GM21737 (cell line): ENCODE measurements around the gene TRMT44.
A peak's percentile ranks its signal among the peaks of the same experiment; 100 is the strongest.

Source experiments
- ATAC-seq: cut with Tn5 transposase; IDR thresholded peaks from one replicate; pipeline ENCODE4 v1.9.1; 2021; ENCODE audit warnings: mild to moderate bottlenecking, moderate library complexity; ENCODE audit not compliant: unreplicated experiment

The TRMT44 gene

DNA sequence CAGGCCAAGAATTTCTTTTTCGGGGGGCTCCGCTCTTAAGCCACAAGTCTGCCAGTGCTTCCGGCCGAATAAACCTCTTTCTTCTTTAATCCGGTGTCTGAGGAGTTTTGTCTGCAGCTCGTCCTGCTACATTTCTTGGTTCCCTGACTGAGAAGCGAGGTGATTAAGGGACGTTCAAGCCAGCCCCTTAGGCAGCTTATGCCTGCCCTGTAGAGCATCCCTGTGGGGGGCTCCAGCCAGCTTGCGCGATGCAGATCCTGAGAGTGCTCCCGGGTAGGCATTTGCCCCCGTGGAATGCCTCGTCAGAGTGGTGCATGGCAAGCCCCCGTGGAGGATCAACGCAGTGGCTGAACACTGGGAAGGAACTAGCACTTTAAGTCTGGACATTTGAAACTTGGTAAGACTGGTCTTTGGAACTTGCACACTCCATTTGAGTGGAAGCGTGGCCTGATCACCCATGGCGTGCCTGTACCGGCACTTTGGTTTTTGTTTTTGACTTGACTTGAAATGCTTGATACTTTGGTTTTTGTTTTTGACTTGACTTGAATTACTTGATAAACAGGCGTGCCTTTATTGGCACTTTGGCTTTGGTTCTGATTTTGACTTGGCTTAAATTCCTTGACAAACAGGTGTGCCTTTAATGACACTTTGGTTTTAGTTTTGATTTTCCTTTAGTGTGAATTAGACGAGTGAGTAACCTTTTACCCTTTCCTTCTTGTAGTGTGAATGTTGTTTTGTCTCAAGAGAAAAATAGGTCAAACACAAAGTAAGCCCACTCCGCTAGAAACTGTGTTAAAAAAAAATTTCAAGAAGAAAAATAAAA lies 6.1 kb upstream of the TRMT44 start:
- ATAC-seq = no peak

- peak; percentile 46 for ATAC-seq
Observed at GRCh38 chr4:8435656-8436121, 4.9 kb upstream of the TRMT44 start.

- no peak for ATAC-seq
Observed at GRCh38 chr4:8437281-8437680, 3.3 kb upstream of the TRMT44 start.

- no peak for ATAC-seq
Observed at GRCh38 chr4:8438743-8439142, 1.8 kb upstream of the TRMT44 start.

GRCh38 chr4:8439168-8439567 lies 1.4 kb upstream of the TRMT44 start:
- ATAC-seq = no peak

- peak; percentile 12 for ATAC-seq
Observed at GRCh38 chr4:8439914-8440491, 574 bp upstream of the TRMT44 start.

DNA sequence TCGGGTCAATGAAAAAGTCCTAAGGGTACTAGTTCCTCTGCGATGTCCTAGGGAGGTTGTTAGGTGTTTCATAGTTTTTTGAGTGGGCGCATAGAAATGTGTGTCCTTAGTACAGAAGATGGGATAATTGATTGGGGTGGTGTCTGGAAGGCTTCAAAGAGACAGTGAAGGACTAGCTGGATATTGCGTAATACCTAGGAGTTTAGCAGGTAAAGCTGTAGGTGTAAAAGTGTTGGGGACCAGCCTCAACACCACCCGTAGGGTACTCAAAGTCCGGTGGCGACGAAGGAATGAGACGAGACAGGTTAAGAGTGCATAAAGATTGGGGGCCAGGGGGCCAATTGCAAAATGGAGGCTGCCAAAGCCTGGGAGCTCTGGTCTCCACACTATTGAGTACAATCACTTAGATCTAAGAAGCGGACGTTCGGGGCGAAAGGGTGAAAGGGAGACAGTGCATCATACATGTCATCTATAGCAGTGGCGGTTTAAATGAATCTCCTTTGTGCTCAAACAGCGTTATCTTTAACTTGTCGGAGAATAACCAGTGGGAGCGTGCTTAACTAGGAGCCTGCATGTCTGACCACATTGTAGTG lies 1.0 kb downstream of the TRMT44 start:
- ATAC-seq = no peak

- no peak for ATAC-seq
Observed at GRCh38 chr4:8442596-8443358, 2.2 kb downstream of the TRMT44 start.

- ATAC-seq = no peak
Observed at GRCh38 chr4:8443801-8444200, 3.2 kb downstream of the TRMT44 start.

GRCh38 chr4:8446122-8446521 lies 5.5 kb downstream of the TRMT44 start:
- no peak for ATAC-seq

DNA sequence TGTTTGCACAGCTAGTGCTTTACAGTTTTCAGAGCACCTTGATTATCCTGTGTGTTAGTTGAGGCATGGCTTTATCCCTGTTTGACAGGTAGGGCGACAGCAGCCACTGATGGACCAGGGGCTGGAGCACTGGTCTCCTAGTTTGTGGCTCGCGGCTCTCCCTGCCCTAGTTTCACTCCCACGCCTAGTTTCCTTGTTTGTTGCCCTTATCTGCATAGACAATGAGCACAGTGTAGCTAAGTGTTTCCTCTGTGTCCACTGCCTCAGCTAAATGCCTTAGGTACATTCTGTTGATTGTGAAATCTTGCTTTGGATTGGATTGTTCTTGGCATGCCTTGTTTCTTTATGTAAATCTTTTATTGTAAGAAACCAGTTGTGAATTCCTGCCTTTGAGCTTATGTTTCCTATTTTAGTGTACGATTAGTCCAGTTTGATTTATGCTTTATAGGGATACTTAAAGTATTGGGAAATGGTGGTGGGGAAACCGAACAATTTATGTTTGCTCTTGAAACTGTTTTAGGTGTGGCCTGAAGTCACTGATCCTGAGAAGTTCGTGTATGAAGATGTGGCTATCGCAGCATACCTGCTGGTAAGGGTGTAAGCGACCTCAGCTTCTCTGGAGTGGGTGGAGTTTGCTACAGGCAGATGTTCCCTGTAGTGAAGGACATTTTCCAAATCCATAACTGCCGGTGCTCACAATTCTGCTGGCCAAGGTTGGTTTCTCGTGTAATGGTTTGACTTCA lies 11.0 kb downstream of the TRMT44 start:
- no peak for ATAC-seq

DNA sequence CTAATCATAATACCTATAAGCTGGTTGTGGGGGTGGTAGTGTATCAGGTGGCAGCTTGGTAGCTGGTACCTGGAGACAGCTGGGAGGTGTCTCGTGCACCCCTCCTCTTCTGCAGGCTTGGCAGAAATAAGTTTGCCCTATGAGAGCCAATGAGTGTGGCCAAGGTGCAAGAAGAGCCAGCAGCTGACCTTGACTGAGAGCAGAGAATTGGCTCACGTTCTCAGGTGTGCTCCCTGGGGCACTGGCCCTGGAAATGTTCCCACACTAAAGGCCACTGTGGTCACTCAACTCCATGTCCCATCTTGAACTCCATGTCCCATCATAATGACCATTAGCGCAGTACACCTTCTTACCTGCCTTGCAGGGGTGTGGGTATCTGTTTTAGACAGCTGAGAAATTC lies 13.4 kb downstream of the TRMT44 start:
- no peak for ATAC-seq

- ATAC-seq = no peak
Observed at GRCh38 chr4:8457646-8458252, 17.2 kb downstream of the TRMT44 start.

GRCh38 chr4:8459867-8460445 lies 19.4 kb downstream of the TRMT44 start:
- ATAC-seq = no peak

DNA sequence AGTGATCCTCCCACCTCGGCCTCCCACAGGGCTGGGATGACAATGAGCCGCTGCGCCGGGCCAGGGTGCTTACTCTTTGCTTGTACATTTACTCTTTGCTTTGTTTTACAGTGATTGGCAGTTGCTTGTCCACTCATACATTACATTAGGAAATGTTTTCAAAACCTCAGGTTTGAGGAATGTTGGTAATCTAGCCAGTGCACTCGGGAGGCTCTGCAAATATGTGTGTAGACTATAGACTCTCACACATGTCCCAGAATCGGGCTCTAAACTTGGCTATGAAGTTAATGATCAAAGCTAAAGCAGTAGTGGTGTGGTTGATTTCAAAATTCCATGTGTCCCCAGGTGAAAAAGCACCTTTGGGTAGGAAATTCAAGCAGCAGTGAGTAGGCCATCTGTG lies 20.5 kb downstream of the TRMT44 start:
- ATAC-seq = no peak

DNA sequence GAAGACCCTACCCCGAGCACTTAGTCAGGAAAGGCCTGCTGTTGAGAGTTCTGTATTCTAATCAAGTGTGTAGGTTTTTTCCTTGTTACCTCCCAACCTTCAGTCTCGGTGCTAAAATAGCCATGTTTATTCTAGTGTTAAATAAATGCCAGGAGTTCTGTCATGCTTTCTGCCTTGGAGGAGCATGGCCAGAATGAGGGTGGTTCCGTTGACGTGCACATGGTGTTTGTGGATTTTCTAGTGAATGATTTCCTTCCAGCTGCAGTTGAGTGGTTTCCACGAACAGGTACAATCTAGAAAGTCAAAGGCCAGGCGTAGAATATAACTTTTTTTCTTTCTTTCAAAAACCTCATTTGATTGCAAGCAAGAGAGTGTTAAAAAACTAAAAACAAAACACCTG lies 21.0 kb downstream of the TRMT44 start:
- no peak for ATAC-seq

DNA sequence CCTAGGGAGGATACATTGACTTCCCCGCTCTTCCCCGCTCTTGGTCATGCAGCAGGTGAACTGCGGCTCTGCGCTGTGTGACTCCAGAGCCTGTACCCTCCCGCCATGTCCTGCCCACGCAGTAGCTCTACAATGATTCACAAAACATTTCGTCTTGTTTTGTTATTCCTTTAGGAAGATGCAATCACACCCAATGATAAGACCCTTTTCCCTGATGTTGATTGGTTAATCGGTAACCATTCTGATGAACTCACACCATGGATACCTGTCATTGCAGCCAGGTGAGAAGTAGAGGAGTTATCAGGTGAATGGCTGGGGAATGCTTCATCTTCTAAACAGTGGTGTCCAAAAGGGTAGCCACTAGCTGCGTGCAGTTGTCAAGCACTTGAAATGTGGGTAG lies 23.2 kb downstream of the TRMT44 start:
- no peak for ATAC-seq

GRCh38 chr4:8464381-8464780 lies 23.8 kb downstream of the TRMT44 start:
- no peak for ATAC-seq

- no peak for ATAC-seq
Observed at GRCh38 chr4:8465615-8466611, 25.3 kb downstream of the TRMT44 start.
